ENCODE results near the gene LIFR.

The LIFR gene

DNA sequence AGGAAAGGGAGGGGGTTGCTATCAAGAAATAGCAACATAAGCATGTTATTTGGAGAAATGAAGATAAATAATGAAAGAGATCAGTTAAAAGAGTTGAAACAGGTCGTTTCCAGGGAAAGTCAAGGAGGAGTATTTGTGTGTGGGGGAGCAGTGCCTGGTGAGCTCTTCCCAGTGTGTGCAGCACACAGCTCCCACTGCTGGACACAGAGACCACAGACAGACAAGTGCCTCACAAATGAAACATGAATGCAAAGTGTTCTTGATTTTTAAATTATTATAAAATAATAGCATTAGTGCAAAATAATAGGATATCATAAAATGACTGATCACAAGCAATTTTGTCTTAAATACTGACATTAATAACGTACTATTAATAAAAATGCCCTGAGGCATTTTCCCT, 40.8 kb downstream of the LIFR start:
- no peak for DNase-seq

DNA sequence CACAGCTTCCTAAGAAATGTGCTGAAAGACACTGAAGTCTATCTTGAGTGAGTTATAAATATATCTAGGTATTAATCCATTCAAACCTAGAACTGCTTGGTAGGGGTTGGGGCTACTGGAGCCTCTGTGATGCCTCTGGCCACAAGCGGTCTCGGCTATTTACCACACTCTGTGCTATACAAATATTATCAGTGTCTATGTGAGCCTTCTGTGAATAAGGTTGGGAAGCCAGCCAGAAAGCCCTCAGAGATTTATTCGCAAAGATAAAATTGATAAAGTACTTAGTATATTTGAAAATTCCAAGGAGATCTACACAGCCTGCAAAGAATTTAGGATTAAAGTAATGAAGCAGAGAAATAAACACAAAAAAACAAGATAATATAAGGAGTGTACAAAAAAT, 41.4 kb downstream of the LIFR start:
- no peak for DNase-seq

DNA sequence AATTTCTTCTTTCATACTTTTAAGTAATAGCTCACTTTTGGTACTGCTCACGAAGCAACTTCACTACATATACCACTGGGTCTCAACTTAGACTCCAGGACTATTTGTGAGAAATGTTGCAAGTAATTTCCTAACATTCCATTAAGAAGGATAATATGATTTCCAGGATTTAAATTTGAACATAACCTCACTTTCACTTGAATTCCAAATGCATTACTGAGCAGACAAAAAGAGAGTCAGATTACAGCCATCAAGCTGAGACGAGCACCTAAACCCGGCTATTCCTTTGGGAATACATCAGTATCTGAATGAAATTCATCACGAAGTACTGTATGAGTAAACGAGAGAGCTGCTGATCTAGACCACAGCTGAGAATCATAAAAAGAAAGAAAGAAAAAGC, 47.3 kb downstream of the LIFR start:
- DNase-seq, result no peak

DNA sequence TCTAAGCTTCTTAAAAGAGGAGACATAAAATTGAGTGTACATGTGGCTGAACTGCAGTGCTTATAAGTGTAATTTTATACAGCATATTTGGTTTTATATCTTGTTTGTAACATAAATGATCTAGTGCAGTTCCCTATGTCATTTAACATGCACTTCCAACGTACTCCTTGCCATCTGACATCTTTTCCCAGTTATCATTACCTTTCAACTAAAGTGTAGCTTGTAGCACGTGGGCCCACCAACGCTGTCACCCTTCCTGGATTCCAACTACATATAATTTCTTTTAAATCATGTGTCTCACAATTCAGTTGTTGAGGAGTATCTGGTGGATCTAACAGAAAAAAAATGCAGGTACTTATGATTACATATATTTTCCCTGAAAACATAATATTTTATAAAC, 50.1 kb downstream of the LIFR start:
- no peak for DNase-seq

DNA sequence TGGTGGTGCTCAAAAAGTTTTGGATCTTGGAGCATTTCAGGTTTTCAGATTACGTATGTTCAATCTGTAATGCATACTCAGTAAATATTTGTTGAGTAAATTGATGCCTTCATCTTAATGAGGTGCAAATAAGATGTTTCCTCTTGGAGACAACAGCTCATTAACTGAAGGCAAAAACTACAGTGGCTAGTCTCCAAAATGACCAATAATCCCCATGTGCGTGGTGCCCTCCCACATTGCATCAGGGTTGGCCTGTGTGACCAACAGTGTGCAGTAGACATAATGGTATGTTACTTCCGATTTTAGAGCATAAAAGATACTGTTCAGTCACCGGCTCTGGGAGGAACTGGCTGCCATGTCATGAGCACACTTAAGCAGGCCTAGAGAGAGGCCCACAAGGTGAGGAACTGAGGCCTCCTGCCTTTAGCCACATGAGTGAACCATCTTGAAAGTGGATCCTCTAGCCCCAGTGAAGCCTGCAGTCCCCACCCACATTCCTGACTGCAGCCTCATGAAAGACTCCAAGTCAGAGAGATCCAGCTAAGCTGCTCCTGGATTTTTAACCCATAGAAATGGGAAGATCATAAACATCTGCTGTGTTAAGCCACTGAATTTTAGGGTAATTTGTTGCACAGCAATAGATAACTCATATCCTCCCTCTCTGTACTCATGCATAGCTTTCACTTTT, 55.7 kb downstream of the LIFR start:
- no peak for DNase-seq

DNA sequence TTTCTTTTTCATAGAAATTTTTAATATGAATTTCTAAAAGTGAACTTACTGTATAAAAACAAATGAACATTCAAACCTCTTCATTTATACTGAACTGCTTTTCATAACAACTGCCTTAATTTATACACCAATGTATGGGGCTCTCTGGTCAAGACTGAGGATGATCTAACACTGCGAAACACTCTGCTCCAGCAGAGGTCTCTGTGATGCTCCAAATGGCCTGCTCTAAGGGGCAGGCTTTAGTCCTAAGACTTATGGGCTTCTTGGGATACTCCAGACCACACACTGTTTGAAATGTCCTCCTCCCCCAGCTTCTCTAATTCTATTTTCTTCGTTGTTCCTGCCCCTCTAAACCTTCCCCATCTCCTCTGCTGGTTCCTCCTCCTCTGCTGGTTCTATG, 58.5 kb downstream of the LIFR start:
- DNase-seq, result no peak

DNA sequence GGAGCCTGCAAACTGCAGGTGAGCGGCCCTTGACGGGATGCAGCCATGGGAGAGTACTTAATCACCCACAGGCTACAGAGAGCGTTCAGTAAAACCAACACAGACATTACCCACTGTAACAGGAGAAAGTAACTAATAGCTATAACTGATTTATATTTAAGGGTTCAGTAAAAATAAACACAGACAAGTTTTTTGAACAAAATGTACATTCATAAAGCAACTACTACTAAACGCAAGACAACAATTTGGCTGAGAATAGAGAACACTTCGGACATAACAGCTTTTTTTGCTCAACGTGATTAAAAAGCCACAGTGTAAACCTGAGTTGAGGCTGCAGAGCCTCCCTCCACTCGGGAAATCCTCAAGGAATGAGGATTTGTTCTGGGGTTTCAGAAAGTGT, 61.7 kb downstream of the LIFR start:
- DNase-seq, result no peak

DNA sequence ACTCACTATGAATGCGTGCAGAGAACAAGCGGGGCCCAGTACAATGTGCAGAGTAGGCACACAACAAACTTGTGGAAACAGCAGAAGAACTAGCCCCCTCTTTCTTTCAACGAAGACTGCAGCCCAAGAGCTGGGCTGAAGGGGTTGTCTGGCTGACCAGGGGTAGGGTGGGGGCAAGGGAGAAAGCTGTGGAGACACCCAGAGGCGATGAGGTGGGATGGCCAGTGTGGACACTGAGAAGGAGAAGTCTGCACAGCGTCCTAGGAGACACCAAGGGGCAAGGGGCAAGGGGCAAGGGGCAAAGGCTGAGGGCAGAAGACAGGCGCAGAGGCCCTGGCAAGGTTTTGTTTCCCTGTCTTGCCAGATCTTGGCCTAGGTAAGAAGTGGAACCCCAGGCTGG, 62.3 kb downstream of the LIFR start:
- no peak for DNase-seq

DNA sequence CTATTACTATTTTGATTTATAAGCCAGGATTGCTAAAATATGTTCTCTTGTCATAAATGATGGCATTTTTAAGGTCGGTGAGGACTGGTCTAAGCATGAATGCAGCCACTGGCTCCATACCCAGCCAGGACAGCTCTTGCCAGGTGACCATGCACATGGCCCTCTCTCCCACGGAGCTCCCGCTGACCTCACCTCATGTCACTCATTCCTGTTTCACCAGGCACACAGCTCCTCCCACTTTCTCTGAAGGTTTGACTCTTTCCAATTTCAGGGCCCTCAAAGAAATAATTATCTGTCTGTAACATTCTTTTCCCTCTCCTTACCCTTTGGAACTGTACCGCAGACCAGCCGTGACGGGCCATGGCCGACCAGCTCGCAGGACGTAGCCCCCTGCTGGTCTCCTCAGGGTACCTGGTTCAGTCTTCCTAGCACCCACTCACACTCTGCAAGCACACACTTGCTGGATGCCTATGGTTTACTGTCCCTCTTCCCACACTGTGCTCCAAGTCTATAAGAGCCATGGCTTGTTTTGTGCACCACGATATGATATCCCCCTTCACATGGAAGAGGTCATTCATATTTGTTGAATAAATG, 72.5 kb downstream of the LIFR start:
- no peak for DNase-seq

DNA sequence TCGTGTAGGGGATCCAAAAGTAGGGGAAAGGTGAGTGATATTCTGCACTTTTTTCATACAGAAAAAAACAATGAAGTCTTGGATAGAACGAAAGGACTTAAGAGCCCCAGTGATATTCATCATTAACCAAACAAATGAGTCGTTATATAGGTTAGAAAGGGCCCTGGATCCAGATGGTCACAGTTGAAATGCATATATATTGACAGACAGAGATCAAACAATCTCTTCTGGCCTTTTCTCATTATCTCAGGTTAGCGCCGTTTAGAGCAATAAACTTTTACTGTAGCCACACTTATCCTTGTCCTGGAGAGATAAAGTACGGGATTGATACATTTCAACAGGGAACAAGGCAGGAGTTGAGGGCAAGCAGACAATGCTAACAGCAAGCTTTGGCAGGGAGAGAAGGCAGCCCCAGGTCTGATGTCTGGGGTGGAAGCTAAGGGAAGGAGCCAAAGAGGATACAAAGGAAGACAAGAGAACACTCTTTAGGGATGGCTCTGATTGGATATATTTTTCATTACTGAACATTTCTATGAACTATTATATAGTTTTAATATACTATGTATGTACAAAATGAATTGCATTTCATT, 77.0 kb downstream of the LIFR start:
- no peak for DNase-seq

DNA sequence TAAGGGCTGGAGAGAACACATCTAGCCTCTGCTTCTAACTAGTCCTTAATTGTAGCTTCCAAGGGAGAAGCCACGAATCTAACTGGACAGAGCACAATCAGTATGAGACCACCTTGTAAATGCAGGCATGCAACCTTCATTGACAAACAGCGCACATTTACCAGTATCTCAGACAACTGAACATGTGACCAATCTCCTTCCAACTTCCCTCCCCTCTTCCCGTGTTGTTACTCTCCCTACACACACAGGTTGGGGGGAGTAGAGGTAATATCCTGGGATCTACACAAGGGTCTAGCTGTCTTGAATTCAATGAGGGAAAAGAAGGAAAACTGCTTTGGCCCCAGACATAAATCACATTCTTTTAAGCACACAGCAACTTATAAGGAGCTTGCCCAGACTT, 77.6 kb downstream of the LIFR start:
- DNase-seq, result no peak

DNA sequence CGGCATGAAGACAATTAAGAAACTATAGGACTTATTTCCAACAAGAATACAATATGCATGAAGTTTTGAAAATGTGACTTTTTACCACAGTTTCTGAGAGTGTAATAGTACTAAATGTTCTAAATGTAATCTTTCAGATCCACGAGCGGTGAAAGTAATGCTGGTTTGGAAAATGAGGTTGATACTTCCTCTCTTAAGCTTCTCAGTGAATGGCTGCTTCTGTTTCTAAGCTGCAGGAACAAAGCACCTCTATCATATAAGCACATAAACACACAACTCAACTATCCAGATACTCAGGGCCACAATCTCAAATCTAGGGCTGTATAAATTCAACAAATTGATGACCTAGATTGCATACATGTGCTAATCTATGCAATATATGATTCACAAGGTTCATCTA, 78.3 kb downstream of the LIFR start:
- DNase-seq, result no peak

DNA sequence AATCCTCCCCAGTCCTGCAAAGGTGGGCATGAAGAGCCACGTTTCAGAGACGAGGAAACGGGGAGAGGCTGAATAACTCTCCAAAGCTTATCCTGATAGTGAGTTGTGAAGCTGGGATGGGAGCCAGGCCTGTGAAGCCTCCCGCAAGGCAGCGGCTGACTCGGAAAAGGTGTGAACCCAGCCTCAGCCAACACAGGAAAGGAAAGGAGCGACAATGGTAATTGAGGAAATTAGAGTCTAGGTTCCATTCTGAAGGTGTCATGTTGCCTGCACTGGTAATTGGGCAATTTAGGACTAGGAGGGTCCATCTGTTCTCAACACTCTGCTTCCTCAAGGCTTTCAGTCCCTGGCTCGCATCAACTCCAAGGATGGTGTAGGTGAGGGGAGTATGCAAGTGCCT, 83.4 kb downstream of the LIFR start:
- DNase-seq, result no peak

DNA sequence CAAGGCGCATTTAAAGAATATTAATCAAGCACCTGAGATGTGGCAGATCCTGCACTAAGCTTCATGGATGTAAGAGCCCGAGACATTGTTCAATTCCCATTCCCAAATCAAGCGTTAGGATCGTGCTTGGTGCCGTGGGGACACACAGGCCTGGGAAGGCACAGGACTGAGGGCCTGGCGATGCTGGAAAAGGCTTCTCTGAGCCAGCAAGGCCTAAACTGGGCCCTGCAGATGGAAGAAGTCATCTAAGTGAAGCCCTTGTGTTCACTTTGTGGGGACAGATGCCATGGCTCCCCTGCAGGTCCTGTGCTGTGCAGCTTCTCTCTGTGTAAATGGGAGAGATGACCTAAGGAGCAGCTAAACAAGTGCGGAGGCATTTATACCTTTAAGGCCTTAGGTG, 83.9 kb downstream of the LIFR start:
- DNase-seq, result no peak

DNA sequence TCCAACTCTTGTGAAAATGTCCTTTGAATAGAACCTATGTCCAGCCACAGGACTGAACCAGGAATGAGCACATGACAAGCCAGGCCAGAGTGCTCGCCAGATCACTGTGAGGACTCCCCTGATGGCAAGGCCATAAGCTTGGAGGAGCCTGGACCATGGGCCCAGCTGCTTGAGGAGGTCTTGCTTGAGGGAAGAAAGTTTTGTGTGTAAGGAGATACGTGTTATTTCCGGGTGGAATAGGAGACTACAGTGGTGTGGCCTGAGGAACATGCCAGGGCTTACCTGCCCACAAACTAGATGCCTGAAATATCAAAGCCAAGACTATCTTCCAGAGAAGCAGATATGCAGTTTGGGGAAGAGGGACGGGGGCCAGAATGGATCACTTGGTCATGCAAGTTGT, 84.7 kb downstream of the LIFR start:
- no peak for DNase-seq

DNA sequence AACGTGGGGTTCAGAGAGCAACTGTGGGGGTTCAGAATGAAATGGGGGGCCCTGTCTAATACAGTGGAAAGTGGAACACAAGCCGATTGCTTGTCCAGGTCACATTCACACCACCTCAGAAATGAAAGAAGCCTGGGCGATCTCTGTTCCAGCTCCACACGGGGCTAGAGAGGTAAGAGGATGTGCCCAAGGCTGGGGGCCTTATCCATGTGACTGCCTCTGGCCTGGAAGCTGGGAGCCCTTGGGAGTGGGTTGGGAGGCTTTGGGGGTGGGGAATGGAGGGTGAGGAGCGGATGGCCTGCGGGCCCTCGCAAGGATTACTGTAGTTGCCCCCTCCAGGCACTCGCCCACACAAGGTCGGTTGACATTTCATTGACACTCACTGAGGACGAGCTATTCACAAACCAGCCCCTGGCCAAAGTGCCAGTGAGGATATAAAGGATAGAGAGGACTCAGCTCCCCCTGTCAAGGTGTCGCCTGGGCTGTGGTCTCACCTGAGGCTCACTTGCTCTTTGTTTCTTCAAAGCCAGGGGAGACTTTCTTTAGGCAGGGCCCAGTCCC, 86.7 kb downstream of the LIFR start:
- DNase-seq, result no peak

DNA sequence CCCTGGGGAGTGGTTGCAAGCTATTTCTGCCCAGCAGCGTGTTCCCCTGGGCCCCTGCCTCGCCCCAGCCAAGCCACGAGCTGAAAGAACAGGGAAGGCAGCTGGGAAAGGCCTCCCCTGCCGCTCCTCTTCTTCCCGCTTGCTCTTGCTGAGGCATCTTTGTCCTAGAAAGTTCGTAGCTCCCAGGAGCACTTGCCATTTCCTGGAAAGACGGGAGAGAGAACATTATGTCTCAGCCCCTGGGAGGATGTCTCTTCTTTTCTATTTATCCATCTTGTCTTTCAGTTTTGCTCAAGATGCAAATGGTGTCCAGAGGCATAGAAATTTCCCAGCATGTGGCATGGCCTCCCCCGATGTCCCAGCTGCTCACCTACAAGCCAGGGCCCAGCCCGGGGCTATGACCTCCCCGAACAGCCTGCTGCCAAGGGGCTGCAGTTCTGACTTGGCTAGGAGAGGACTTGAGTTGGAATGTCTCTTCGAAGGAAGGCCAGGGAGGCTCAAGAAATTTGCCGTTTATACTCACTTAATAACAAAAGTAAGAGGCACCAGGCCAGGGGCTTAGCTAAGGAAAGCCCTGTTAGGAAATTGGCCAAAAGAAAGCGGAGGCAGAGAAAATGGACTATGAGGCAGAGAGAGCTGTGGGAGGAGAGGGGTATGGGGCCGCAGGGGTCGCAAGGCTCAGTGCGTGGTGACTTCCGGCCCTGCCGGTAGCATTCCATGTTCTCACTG, 87.3 kb downstream of the LIFR start:
- no peak for DNase-seq

DNA sequence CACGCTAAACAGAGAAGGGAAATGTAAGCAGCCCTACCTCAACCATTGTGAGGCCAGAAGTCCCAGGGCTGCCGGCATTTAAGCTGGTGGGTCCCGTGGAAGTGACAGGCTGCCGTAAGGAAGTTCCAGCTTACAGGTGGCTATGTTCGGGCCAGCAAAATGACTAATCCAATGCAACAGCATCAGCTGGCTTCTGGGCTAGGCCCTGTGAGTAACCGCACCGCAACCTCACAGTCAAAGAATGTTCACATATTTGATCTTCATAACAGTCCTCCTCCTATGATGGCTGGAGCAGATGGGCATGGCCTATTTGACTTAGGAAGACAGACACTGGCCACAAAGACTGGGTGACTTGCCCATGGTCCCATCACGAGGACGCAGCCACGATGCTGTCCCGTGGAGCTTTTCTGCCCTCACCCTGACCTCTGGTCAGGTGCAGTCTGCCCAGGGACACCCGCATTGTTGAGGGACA, 88.2 kb downstream of the LIFR start:
- no peak for DNase-seq

DNA sequence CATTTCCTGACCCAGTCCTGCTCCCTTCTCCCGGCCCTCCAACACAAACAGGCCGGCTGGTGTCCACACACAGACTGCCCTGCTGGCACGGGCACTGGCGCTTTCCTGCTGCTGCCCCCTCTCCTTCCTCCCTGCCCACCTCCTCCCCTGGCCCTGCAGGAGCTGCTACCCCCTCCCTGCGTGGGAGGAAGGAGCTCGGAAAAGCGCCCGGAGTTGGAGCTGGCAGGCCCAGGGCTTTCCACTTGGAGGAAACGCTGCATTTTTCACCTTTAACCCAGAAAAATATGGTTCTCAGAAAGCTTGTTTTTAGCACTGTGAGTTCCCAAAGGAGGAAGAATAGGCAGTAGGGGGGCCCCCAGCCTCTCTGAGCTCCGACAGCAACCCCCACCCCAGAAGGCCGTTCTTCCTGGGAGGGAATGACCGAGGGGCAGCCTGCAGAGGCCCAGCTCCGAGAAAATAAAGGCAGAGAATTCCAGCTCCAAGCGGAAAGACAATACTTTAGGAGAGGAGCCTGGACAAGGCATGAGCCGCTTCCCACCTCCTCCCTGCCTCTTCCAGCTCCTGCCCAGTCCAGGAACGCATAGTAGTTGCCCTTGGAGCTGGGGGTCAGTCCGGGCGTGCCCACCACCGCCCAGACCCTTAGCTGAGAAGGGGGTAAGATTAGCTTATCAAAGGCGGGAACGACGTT, 88.9 kb downstream of the LIFR start:
- no peak for DNase-seq

DNA sequence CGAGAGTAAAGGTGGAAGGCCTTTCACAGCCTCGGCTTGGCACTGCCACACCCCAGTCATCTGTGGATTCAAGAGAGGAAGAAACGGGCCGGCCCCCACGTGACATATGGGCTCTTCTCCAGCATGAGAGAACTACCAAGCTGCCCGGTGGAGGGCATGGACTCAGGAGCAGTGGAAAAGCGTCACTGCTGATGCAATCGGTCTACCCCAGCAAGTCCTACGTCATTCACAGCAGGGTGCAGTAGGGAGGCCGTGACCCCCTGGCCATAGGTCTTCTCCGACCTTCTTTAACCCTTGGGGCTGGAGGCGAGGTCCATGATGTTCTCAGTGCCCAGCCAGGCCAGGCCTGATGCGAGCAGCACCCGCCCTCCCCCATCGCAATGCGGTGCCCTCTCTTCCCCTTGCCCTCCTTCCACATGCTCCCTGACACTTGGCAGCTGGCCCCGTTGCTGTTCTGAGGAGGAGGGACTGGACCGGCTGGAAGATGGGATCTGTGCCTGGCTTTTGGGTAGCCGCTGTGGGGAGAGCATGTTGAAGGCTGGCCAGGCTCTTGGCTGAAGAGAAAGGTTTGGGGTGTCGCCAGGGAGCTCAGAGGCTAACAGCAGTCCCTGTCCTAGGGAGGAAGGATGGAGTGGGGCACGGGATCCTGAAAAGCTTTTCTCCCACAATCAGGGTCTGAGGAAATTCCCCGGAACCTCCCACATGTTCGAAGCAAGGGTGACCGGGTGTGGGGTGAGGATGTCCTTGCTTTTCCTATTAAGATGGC, 89.8 kb downstream of the LIFR start:
- no peak for DNase-seq

DNA sequence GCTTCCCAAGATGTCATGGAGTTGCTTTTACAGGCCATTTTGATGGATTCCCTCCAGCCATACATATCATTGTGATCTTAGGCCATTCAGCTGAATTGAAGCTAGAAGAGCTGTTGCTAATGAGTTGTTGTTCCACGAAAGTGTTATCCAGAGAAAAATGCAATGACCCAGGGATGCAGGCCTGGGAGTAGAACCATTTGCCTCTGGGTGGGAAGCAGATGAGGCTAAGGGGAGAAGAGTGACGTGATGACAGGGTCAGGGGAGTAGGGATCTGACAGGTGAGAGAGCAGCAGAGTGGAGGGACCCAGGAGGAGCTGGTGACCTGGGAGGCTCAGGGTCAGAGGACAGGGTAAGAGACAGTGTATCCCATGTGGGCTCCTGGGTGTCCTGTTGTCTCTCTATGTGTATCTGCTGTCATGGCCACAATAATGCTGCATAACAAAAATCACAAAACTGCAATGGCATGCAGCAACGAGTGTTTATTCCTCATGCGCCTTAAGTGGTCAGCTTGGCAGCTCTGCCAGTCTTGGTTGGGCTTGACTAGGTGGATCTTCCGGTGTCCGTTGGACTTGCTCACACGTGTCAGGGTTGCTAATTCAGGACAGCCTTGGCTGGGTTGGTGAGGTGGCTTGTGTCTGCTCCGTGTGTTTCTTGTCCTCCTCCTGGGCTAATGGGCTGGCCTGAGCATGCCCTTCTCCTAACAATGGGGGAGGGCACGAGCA, 90.6 kb downstream of the LIFR start:
- no peak for DNase-seq

DNA sequence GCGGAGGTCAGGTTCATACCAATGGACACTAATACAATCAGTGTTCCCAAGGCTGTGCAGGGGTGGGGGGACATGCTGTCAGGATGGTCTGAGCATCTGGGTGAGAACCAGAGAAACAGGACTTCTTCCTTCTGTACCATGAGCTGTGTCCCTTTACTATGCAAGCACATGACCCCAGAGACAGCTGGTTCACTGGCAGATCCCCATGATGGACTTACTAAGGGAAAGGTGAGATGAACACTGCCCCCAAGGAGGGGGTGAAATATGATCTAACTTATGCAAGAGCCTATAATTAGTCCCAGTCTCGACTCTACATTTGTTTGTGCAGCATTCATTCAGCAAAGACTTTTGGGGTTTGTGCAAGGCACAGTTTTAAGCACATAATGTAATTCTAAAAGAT, 91.4 kb downstream of the LIFR start:
- DNase-seq, result no peak

Data from stimulated activated CD8-positive, alpha-beta memory T cell treated with anti-CD3 and anti-CD28 coated beads, Interleukin-4, amount 100 ng/mL, for 48 hours (primary cell).